Cardiac muscle cell (in vitro differentiated cells and primary cell): ENCODE data around the gene ALB. TPM values are rescaled to one million over a fixed set of nuclear protein-coding genes. Genes with fewer than 3 reads are reported as not detected.
A peak's percentile ranks its signal among the peaks of the same experiment; 100 is the strongest.

Experiments used
- DNase-seq, 2 donors: peaks; one replicate each; pipeline versions ENCODE4 v3.0.0 to v3.0.0-alpha.2; 2010 to 2017; ENCODE audit warnings: low read depth in 1 of 2, low spot score in 1 of 2
- H3K27ac ChIP-seq: fragments of 200-600 bp; sonication (generic); 2 replicates; pipeline ENCODE4 v1.5.1; 2016
- H3K27me3 ChIP-seq: fragments of 200-600 bp; sonication (generic); 2 replicates; pipeline ENCODE4 v1.6.0; 2016; ENCODE audit warnings: control low read depth
- H3K36me3 ChIP-seq: fragments of 200-600 bp; sonication (generic); 2 replicates; pipeline ENCODE4 v1.5.1; 2016; ENCODE audit warnings: control low read depth
- H3K4me1 ChIP-seq: fragments of 200-600 bp; sonication (generic); 2 replicates; pipeline ENCODE4 v1.8.1; 2017; ENCODE audit warnings: low read depth, mild to moderate bottlenecking, mixed run types
- H3K4me3 ChIP-seq: fragments of 200-600 bp; sonication (generic); 2 replicates; pipeline ENCODE4 v1.5.1; 2016; ENCODE audit warnings: mild to moderate bottlenecking
- H3K9me3 ChIP-seq: fragments of 200-600 bp; sonication (generic); 2 replicates; pipeline ENCODE4 v1.5.1; 2017; ENCODE audit warnings: low read depth, mild to moderate bottlenecking, control low read depth
- CTCF ChIP-seq: IDR thresholded peaks from 2 replicates; pipeline ENCODE4 v1.5.1; 2012; ENCODE audit warnings: low read depth, mild to moderate bottlenecking, low read length
- polyA plus RNA-seq: library from polyadenylated mRNA; unstranded; fragments of >200 nt; fragmentation: Nextera tagmentation; extraction: Ambion mirVana; gene quantifications from 2 replicates; pipeline ENCODE4 v1.2.1, GENCODE V29; 2016
- total RNA-seq: library from RNA; depleted of rRNA; stranded (reverse); fragments of >200 nt; gene quantifications from 2 replicates; pipeline ENCODE4 v1.2.3, GENCODE V29; 2016

Gene ALB
- total and polyA plus RNA-seq, 2 experiments from 2014 or later, result 1.5 to 5.4 TPM

- H3K27me3 ChIP-seq, result no peaks in the 10 kb centered on the region
- H3K4me3 ChIP-seq, result no peak overlapping the region
- H3K9me3 ChIP-seq, result no peaks in the 10 kb centered on the region
- H3K36me3 ChIP-seq, result no peaks in the 10 kb centered on the region
- H3K4me1 ChIP-seq, result no peaks in the 10 kb centered on the region
- no peak overlapping the region for H3K27ac ChIP-seq
- TF ChIP-seq CTCF, result no peak
- no peak for DNase-seq
These were observed 43.6 kb downstream of the ALB start for GRCh38 chr4:73447671-73448070.

- Histone ChIP-seq H3K27me3 (no peaks in the 10 kb centered on the region), H3K36me3 (no peaks in the 10 kb centered on the region), H3K9me3 (no peaks in the 10 kb centered on the region), H3K27ac (no peak overlapping the region), H3K4me3 (no peak overlapping the region), H3K4me1 (peaks cover 6% of the 10 kb centered on the region)
- DNase-seq, result no peak
- TF ChIP-seq CTCF, result no peak
These were observed 44.5 kb downstream of the ALB start for GRCh38 chr4:73448448-73449203.

- peaks cover 9% of the 10 kb centered on the region for H3K4me1 ChIP-seq
- H3K9me3 ChIP-seq, result no peaks in the 10 kb centered on the region
- no peak overlapping the region for H3K4me3 ChIP-seq
- DNase-seq, result peak in 1 of 2 donors; percentile 80
- H3K27me3 ChIP-seq, result no peaks in the 10 kb centered on the region
- no peak for TF ChIP-seq CTCF
- H3K36me3 ChIP-seq, result no peaks in the 10 kb centered on the region
- H3K27ac ChIP-seq, result no peak overlapping the region
These were observed 46.4 kb downstream of the ALB start for GRCh38 chr4:73450398-73451004.

- no peak for TF ChIP-seq CTCF
- H3K27ac ChIP-seq, result no peak overlapping the region
- H3K27me3 ChIP-seq, result no peaks in the 10 kb centered on the region
- no peak overlapping the region for H3K4me3 ChIP-seq
- no peaks in the 10 kb centered on the region for H3K9me3 ChIP-seq
- peaks cover 9% of the 10 kb centered on the region for H3K4me1 ChIP-seq
- DNase-seq, result peak in 1 of 2 donors; percentile 69
- no peaks in the 10 kb centered on the region for H3K36me3 ChIP-seq
These were observed 47.3 kb downstream of the ALB start for GRCh38 chr4:73451404-73451803.

- no peak for TF ChIP-seq CTCF
- Histone ChIP-seq H3K36me3 (no peaks in the 10 kb centered on the region), H3K4me1 (peaks cover 9% of the 10 kb centered on the region), H3K27me3 (no peaks in the 10 kb centered on the region), H3K4me3 (no peak overlapping the region), H3K9me3 (no peaks in the 10 kb centered on the region), H3K27ac (no peak overlapping the region)
- DNase-seq, result peak in 1 of 2 donors; percentile 32
These were observed 48.1 kb downstream of the ALB start for GRCh38 chr4:73451981-73452747.
